Measurements from ENCODE around the gene SDK1.

SDK1 gene

GRCh38 chr7:4191525-4191924 is 890.5 kb downstream of the SDK1 start:
- no peak for DNase-seq
- H3K9me3 ChIP-seq (ENCODE audit: severe bottlenecking): no peaks in the 10 kb centered on the region
- no peak for TF ChIP-seq CTCF (IDR thresholded peaks at IDR 0.05; ENCODE audit: low read depth, low read length)

DNA sequence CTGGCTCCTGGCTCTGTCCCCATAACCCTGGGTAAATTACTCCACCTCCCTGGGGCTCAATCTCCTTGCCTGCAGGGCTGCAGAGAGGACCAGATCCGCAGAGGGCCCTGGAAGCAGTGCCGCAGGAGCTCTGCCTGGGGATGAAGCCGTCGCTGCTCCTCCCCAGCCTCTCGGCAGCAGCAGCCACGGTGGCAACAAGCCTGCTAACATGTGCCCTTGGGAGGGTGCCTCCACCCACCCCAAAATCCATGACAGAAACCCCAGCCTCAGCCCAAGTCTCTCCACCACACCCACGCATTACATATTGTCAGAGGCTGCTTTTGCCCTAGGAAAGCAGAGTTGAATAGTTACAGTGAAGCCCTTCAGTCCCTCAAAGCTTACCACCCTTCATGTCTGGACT is 894.6 kb downstream of the SDK1 start:
- Histone ChIP-seq H3K4me3 (ENCODE audit: low read depth, low read length) (no peak overlapping the region), H3K9me3 (ENCODE audit: severe bottlenecking) (no peaks in the 10 kb centered on the region), H3K36me3 (no peaks in the 10 kb centered on the region), H3K27ac (no peak overlapping the region), H3K27me3 (ENCODE audit: insufficient read depth, low read depth, severe bottlenecking) (no peaks in the 10 kb centered on the region)
- TF ChIP-seq CTCF (IDR thresholded peaks at IDR 0.05; ENCODE audit: low read depth, low read length): no peak
- no peak for DNase-seq

More at GRCh38 chr7:4191525-4191924, 890.5 kb downstream of the SDK1 start:
- Histone ChIP-seq H3K27ac (no peak overlapping the region), H3K4me3 (ENCODE audit: low read depth, low read length) (no peak overlapping the region), H3K27me3 (ENCODE audit: insufficient read depth, low read depth, severe bottlenecking) (no peaks in the 10 kb centered on the region), H3K36me3 (no peaks in the 10 kb centered on the region)

DNA sequence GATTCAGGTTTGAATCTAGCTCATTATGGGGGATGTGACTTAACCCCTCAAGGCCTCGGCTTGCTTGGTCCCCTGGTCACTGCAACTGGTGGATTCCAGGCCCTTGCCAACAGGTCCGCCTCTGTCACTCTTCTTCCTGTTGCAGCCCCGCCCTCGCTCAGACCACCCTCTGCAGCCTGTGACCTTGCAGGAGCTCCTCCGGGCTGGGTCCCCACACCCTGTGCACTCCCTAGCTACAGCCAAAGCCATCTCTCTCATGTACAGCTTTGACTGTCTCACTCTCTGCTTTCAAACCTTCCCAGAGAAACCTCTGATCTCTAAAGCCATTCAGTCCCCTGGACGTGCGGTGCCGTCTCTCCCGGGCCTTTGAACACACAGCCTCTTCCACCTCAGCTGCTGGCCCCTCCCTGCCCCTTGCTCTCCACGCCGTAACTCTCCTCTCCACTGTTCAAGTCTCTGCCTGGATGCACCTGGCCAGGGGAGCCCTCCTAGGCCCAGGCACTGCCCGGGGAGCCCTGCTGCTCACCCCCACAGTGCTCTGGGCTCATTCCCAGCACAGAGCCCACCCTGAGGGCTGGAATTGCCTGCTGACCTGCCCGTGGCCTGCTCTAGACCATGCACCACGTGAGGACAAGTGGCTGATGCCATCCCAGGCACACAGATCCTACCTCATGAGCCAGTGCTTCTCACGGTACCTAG is 895.2 kb downstream of the SDK1 start:
- Histone ChIP-seq H3K4me3 (ENCODE audit: low read depth, low read length) (no peak overlapping the region), H3K27me3 (ENCODE audit: insufficient read depth, low read depth, severe bottlenecking) (no peaks in the 10 kb centered on the region), H3K9me3 (ENCODE audit: severe bottlenecking) (no peaks in the 10 kb centered on the region), H3K27ac (no peak overlapping the region), H3K36me3 (no peaks in the 10 kb centered on the region)
- no peak for TF ChIP-seq CTCF (IDR thresholded peaks at IDR 0.05; ENCODE audit: low read depth, low read length)
- no peak for DNase-seq

DNA sequence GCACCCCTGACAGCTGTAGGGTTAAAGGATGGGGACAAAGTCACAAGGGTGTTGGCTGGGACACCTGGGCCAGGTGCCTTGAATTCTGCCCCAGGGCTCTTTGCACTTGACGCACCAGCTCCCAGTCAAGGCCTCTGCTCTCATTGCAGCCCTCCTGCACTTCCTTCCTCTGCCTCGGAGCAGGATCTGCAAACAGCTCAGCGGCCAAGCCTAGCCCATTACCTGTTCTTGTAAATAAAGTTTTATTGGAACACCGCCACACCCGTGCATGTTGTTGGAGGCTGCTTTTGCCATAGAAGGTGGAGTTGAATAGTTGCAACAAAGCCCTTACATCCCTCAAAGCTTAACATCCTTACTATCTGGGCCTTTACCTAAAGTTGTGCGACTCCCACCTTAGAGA is 897.2 kb downstream of the SDK1 start:
- Histone ChIP-seq H3K27ac (no peak overlapping the region), H3K27me3 (ENCODE audit: insufficient read depth, low read depth, severe bottlenecking) (no peaks in the 10 kb centered on the region), H3K9me3 (ENCODE audit: severe bottlenecking) (no peaks in the 10 kb centered on the region), H3K4me3 (ENCODE audit: low read depth, low read length) (no peak overlapping the region), H3K36me3 (no peaks in the 10 kb centered on the region)
- TF ChIP-seq CTCF (IDR thresholded peaks at IDR 0.05; ENCODE audit: low read depth, low read length): no peak
- no peak for DNase-seq

DNA sequence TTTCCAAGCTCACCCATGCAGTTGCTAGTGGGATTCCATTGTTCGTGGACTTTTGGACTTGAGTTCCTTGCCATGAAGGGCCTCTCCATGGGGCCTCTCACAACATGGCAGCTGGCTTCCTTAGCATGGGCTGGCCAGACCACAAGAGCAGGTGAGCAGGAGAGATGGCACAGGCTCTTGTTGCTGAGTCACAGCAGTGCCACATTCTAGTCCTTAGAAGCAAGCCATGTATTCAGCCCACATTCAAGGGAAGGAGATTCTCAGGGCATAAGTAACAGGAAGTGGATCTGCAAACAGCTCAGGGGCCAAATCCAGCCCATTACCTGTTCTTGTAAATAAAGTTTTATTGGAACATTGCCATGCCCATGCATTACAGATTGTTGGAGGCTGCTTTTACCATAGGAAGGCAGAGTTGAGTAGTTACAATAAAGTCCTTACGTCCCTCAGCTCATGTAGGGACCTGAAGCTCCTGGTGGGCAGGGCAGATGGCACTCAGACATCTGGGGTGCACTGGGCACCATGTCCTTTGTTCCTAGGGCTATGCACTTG is 899.6 kb downstream of the SDK1 start:
- no peaks in the 10 kb centered on the region for H3K9me3 ChIP-seq (ENCODE audit: severe bottlenecking)
- DNase-seq: no peak
- H3K27me3 ChIP-seq (ENCODE audit: insufficient read depth, low read depth, severe bottlenecking): no peaks in the 10 kb centered on the region
- H3K4me3 ChIP-seq (ENCODE audit: low read depth, low read length): no peak overlapping the region
- TF ChIP-seq CTCF (IDR thresholded peaks at IDR 0.05; ENCODE audit: low read depth, low read length): no peak
- no peak overlapping the region for H3K27ac ChIP-seq
- no peaks in the 10 kb centered on the region for H3K36me3 ChIP-seq

DNA sequence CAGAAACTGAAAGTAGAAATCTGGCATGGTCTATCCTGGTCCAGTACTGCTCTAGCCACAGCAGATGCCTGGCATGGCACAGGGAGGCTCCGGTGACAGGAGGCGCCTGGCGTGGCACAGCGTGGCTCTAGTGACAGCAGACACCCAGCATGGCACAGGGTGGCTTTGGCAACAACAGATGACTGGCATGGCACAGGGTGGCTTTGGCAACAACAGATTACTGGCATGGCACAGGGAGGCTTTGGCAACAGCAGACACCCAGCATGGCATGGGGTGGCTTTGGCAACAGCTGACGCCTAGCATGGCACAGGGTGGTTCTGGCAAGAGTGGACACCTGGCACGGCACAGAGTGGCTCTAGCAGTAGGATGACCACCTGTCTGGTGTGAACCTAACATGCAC is 900.5 kb downstream of the SDK1 start:
- no peak overlapping the region for H3K27ac ChIP-seq
- DNase-seq: no peak
- H3K27me3 ChIP-seq (ENCODE audit: insufficient read depth, low read depth, severe bottlenecking): no peaks in the 10 kb centered on the region
- H3K9me3 ChIP-seq (ENCODE audit: severe bottlenecking): no peaks in the 10 kb centered on the region
- no peak overlapping the region for H3K4me3 ChIP-seq (ENCODE audit: low read depth, low read length)
- no peaks in the 10 kb centered on the region for H3K36me3 ChIP-seq
- TF ChIP-seq CTCF (IDR thresholded peaks at IDR 0.05; ENCODE audit: low read depth, low read length): no peak
